Psoas muscle (tissue), 8 donors: ENCODE measurements around the gene SMARCC2. TPM values are rescaled to one million over a fixed set of nuclear protein-coding genes. Genes with fewer than 3 reads are reported as not detected.
"Not testable (repeated sequence)": the region's sequence is repeated elsewhere in the genome, so short reads cannot be mapped to it uniquely, and the experiment has no call there.

Experiments
- ATAC-seq, 4 donors: fragments of 200-7000 bp; cut with Tn5 transposase; one replicate each; pipeline ENCODE4 v1.9.1; 2020; ENCODE audit warnings: moderate library complexity in 3 of 4, mild to moderate bottlenecking in 2 of 4
- DNase-seq, 2 donors: peaks; one replicate each; pipeline ENCODE4 v3.0.0-alpha.2; 2020
- H3K27ac ChIP-seq: fragments of 200-600 bp; one replicate; pipeline ENCODE4 v1.8.0; 2022
- H3K27me3 ChIP-seq, 3 donors: fragments of 200-600 bp in 1 of 3; one replicate each; pipeline versions ENCODE4 v1.6.1 to v1.8.0; 2013 to 2022; ENCODE audit warnings: low read length in 2 of 3, mild to moderate bottlenecking in 2 of 3, moderate library complexity in 1 of 3; ENCODE audit not compliant: insufficient read depth in 3 of 3
- H3K36me3 ChIP-seq, 2 donors: fragments of 200-600 bp in 1 of 2; one replicate each; pipeline versions ENCODE4 v1.6.1 to v1.8.0; 2013 to 2022; ENCODE audit warnings: low read depth in 1 of 2, mild to moderate bottlenecking in 1 of 2, moderate library complexity in 1 of 2; ENCODE audit not compliant: insufficient read depth in 1 of 2
- H3K4me1 ChIP-seq: fragments of 200-600 bp; one replicate; pipeline ENCODE4 v1.8.0; 2022
- H3K4me3 ChIP-seq: fragments of 200-600 bp; one replicate; pipeline ENCODE4 v1.8.0; 2022; ENCODE audit warnings: mild to moderate bottlenecking
- H3K9me3 ChIP-seq: fragments of 200-600 bp; one replicate; pipeline ENCODE4 v1.8.0; 2022
- WGBS, 3 donors: extraction: QIAGEN DNeasy Blood & Tissue Kit; methylation state at CpG; one replicate each; pipeline versions ENCODE4 v1.1.6 to v1.1.7; 2013; 5-methylcytosine and 5-hydroxymethylcytosine counted together
- intact Hi-C, 2 donors: fragments of 100-400 bp; cut with DNase I; formaldehyde crosslinking; loops; one replicate each; pipeline versions ENCODE4 v1.11.0 to v1.14.2; 2022
- polyA plus RNA-seq, 3 donors: library from polyadenylated mRNA; stranded (reverse); fragments of 200-250 nt; gene quantifications; one replicate each; pipeline ENCODE4 v1.2.3, GENCODE V29; 2013
- total RNA-seq, 4 donors: library from RNA; stranded (reverse); fragmentation: NEBNext Ultra II Directional in 2 of 4; extraction: Animal tissue kit (Norgen Biotek cat#: 25700) in 2 of 4; gene quantifications; one replicate each; pipeline versions ENCODE4 v1.2.1 to v1.2.4, GENCODE V29; 2021 to 2023
- TF ChIP-seq, protein P1 (sequence below): fragments of 200-600 bp; IDR thresholded peaks from one replicate; pipeline ENCODE4 v1.8.0; 2022; ENCODE audit warnings: antibody characterized with exemption
- donor health status: healthy with polysubstance abuse.
- donor health status: DM: no; HTN: no; CAD: no; lungs with moderate emphysema.
- donor health status: Bipolar disorder and iron deficiency.
- donor health status: healthy.
- donor health status: DM: yes; HTN: yes; CAD: no.
- donor health status: DM: no; HTN: no; CAD: no.
- donor health status: DM: no; HTN: no; CAD: no.
- donor health status: DM: yes; HTN: yes; CAD: no.

Gene SMARCC2
- total and polyA plus RNA-seq, 7 donors: 16.5 to 78.7 (median 49.8) TPM

DNA sequence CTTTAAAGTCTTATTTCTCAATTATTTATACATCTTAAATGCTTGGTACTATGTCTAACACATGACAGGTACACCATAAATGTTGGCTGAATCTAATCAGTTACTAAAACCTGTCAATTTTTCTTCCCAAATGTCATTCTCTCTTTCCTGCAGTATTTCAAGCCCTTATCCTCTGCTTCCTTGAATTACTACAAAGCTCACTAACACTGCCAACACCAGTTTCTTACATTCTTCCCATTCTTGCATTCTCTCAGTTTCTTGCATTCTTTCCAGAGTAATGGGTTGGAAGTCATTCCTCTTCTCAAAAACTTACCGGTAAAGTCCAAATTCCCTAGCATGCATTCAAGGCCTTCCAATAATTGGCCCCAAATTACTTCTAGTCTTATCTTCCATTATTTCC is 9.6 kb upstream of the SMARCC2 start:
- DNase-seq: no peak
- ATAC-seq: no peak
- H3K27me3 ChIP-seq: no peaks in the 10 kb centered on the region
- H3K27ac ChIP-seq: no peak overlapping the region
- H3K4me3 ChIP-seq: no peak overlapping the region
- H3K36me3 ChIP-seq: peaks cover 0 to under 1% of the 10 kb centered on the region in 2 donors
- intact Hi-C loops: no loop called here
- TF ChIP-seq, protein P1, sequence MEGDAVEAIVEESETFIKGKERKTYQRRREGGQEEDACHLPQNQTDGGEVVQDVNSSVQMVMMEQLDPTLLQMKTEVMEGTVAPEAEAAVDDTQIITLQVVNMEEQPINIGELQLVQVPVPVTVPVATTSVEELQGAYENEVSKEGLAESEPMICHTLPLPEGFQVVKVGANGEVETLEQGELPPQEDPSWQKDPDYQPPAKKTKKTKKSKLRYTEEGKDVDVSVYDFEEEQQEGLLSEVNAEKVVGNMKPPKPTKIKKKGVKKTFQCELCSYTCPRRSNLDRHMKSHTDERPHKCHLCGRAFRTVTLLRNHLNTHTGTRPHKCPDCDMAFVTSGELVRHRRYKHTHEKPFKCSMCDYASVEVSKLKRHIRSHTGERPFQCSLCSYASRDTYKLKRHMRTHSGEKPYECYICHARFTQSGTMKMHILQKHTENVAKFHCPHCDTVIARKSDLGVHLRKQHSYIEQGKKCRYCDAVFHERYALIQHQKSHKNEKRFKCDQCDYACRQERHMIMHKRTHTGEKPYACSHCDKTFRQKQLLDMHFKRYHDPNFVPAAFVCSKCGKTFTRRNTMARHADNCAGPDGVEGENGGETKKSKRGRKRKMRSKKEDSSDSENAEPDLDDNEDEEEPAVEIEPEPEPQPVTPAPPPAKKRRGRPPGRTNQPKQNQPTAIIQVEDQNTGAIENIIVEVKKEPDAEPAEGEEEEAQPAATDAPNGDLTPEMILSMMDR: no peak
- WGBS, 3 donors: 89 to 96% (median 93%) methylated on average over 1 of the region's 1 CpG
- no peaks in the 10 kb centered on the region for H3K9me3 ChIP-seq
- H3K4me1 ChIP-seq: no peaks in the 10 kb centered on the region

DNA sequence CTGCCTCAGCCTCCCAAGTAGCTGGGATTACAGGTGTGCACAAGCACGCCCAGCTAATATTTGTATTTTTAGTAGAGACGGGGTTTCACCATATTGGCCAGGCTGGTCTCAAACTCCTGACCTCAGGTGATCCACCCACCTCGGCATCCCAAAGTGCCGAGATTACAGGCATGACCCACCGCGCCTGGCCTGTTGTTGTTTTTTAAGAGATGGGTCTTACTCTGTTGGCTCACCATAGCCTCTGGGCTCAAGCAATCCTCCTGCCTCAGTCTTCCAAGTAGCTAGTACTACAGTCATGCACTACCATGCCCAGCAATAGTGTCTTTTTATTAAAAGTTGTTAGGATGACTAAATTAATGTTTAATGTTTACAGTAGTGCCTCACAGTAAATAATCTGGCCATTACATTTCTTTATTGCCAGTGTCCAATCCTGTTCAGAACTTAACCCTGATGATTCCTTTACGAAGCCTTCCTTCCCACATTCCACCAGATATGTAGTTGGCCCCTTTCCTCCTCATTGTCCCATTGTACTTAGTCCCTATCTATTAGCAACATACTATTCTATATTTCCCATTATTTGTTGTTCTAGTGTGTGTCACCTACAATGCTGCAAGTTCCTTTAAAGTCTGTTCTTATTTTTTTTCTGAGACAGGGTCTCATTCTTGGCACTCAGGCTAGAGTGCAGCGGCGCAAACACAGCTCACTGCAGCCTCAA is 8.8 kb upstream of the SMARCC2 start:
- no peak for ATAC-seq
- 83 to 88% (median 86%) methylated on average over 9 of the region's 9 CpGs for WGBS, 3 donors
- no peak for DNase-seq
- H3K27ac ChIP-seq: no peak overlapping the region
- TF ChIP-seq, protein P1: no peak
- H3K4me3 ChIP-seq: no peak overlapping the region
- H3K9me3 ChIP-seq: no peaks in the 10 kb centered on the region
- H3K4me1 ChIP-seq: no peaks in the 10 kb centered on the region
- intact Hi-C loops: no loop called here
- no peaks in the 10 kb centered on the region for H3K36me3 ChIP-seq
- no peaks in the 10 kb centered on the region for H3K27me3 ChIP-seq

DNA sequence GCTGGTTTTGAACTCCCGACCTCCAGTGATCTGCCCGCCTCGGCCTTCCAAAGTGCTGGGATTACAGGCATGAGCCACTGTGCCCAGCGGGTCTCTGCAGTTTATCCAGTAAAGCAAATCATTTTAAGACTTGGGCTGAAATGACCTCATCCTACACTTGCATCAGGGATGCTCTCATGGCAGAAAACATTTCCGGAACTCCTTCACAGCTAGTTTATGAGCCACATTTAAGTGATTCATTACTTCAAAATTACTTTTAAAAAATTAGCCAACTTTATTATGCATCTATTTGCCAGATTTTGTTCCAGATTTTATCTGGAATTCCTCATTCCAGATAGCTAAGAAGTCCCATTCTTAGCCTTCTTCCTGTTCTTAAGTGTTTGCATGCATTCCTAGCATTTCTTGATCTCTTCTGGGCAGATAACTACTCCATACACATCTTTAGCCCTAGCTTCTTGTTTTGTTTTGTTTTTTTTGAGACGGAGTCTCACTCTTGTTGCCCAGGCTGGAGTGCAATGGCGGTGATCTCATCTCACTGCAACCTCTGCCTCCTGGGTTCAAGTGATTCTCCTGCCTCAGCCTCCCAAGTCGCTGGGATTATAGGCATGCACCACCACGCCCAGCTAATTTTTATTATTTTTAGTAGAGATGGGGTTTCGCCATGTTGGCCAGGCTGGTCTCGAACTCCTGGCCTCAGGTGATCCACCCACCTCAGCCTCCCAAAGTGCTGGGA is 7.7 kb upstream of the SMARCC2 start:
- H3K4me1 ChIP-seq, DNase-seq, H3K27me3 ChIP-seq, ATAC-seq, H3K36me3 ChIP-seq, H3K4me3 ChIP-seq, H3K9me3 ChIP-seq, H3K27ac ChIP-seq, intact Hi-C loops: not testable (repeated sequence)
- 68 to 74% (median 72%) methylated on average over 11 of the region's 11 CpGs for WGBS, 3 donors

DNA sequence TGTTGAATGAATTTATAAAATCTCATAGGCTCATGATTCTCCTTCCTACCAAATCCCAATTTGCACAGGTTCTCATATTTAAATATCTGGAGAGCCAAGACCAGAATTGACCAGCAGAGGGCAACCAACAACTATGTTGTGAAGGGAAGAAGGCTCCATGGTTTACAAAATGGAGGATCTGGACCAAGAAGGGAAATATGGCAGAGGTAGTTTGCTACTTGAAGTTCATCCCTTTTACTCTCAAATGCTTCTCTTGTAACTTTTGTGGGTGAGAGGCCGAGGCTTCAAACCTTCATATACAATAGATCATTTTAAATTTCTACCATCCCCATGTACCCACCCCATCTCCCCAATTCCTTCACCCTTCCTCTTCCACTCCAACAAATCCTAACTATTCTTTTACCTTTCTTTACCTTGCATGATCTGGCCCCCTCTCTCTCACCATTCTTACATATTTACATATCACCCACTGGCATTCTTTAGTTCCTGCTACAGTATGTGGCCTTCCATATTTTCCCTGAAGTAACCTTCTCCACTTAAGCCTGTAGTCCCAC is 3.8 kb upstream of the SMARCC2 start:
- Histone ChIP-seq H3K27me3 (no peaks in the 10 kb centered on the region), H3K4me3 (no peak overlapping the region), H3K36me3 (peaks cover 0 to under 1% of the 10 kb centered on the region in 2 donors), H3K9me3 (no peaks in the 10 kb centered on the region), H3K27ac (no peak overlapping the region), H3K4me1 (peaks cover 5% of the 10 kb centered on the region)
- 40 to 65% (median 58%) methylated on average over 1 of the region's 1 CpG for WGBS, 3 donors
- DNase-seq (peak in 1 of 2 donors; percentile 25), ATAC-seq (peak in 2 of 4 donors; percentile 38 to 42)
- TF ChIP-seq, protein P1: peak; percentile 77
- intact Hi-C loops: loop anchor here (1.0 to 5.0 kb wide), 3 partner anchors 31 to 274 kb away; partner anchors contain the start of genes ANKRD52 (in 1 of the 2), NABP2 (in 1 of the 2) and SPRYD4 (in 1 of the 2)

DNA sequence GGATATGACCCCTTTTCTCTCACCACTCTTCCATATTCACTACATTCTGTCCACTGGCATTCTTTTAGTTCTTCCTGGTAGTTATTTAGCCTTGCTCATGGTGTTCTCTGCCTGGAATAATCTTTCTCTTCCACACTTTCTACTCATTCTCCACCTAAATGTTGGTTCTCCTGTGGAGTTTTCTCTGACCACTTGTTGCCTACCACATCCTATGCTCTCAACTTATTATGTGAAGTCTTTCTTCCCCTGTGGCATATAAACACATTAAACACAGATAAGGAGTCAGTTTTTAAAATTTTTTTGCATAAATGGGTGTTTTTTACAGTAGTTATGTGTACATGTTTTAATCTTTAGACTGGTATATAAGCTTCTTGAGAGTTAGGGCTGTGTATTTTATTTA is 3.3 kb upstream of the SMARCC2 start:
- intact Hi-C loops: loop anchor here (5.0 kb wide), 2 partner anchors 65 to 275 kb away; partner anchors contain the start of genes ANKRD52 (in 1 of the 2) and SPRYD4 (in 1 of the 2)
- Histone ChIP-seq H3K4me3 (no peak overlapping the region), H3K9me3 (no peaks in the 10 kb centered on the region), H3K27me3 (no peaks in the 10 kb centered on the region), H3K36me3 (peaks cover 0 to 6% of the 10 kb centered on the region in 2 donors), H3K27ac (no peak overlapping the region), H3K4me1 (peaks cover 10% of the 10 kb centered on the region)
- TF ChIP-seq, protein P1: no peak
- no peak for DNase-seq
- no peak for ATAC-seq
